K562 (cell line): ENCODE data around the gene JPH2. TPM values are rescaled to one million over a fixed set of nuclear protein-coding genes. Genes with fewer than 3 reads are reported as not detected.

ENCODE experiments used
- ATF7 ChIP-seq: fragments of 450-650 bp; IDR thresholded peaks from 2 replicates; pipeline ENCODE4 v1.7.1; 2014; ENCODE audit warnings: mild to moderate bottlenecking, moderate library complexity
- BMI1 ChIP-seq: fragments of 150-350 bp; IDR thresholded peaks from 2 replicates; pipeline ENCODE4 v1.6.1; 2014; ENCODE audit warnings: low read length
- FOSL1 ChIP-seq: fragments of 200-800 bp; sonication (Bioruptor generic); conservative IDR thresholded peaks from 2 replicates; pipeline ENCODE4 v1.6.1; 2016; ENCODE audit warnings: missing genetic modification characterization, missing compliant biosample characterization
- GABPA ChIP-seq: fragments of 200-800 bp; sonication (Bioruptor generic); conservative IDR thresholded peaks from 2 replicates; pipeline ENCODE4 v1.6.1; 2016; ENCODE audit warnings: low read depth, missing genetic modification characterization, missing compliant biosample characterization
- HLTF ChIP-seq: fragments of 450-650 bp; IDR thresholded peaks from 2 replicates; pipeline ENCODE4 v1.6.1; 2016
- ILF3 ChIP-seq: fragments of 450-650 bp; IDR thresholded peaks from 2 replicates; pipeline ENCODE4 v1.6.1; 2018; ENCODE audit warnings: antibody characterized with exemption, mild to moderate bottlenecking, moderate library complexity, borderline replicate concordance
- SMARCC2 ChIP-seq: fragments of 450-650 bp; IDR thresholded peaks from 2 replicates; pipeline ENCODE4 v1.6.1; 2017; ENCODE audit warnings: antibody characterized with exemption, moderate library complexity, mild to moderate bottlenecking, low read depth
- TCF3 ChIP-seq: sonication (generic); formaldehyde crosslinking; IDR thresholded peaks from 2 replicates; pipeline ENCODE4 v1.4.0; 2020; ENCODE audit warnings: mild to moderate bottlenecking, missing genetic modification reagents
- TCFL5 ChIP-seq: fragments of 250-450 bp; sonication (Bioruptor Pico); conservative IDR thresholded peaks from 2 replicates; pipeline ENCODE4 v1.6.1; 2021; ENCODE audit warnings: mild to moderate bottlenecking, moderate library complexity, matching md5 sums
- VEZF1 ChIP-seq: fragments of 200-800 bp; sonication (Bioruptor generic); IDR thresholded peaks from 2 replicates; pipeline ENCODE4 v1.6.1; 2017; ENCODE audit warnings: missing genetic modification characterization, missing compliant biosample characterization
- ZNF174 ChIP-seq: fragments of 250-450 bp; sonication (Bioruptor Pico); IDR thresholded peaks from 2 replicates; pipeline ENCODE4 v1.4.0; 2020; ENCODE audit warnings: mild to moderate bottlenecking
- ZNF436 ChIP-seq: fragments of 250-450, 450-650 bp; sonication (Bioruptor Pico); formaldehyde crosslinking; IDR thresholded peaks from 2 replicates; pipeline ENCODE4 v1.7.0; 2020; ENCODE audit warnings: mild to moderate bottlenecking
- polyA plus RNA-seq, 8 experiments: library from polyadenylated mRNA; depleted of rRNA in 4 of 8; stranded (reverse) in 5 of 8; unstranded in 3 of 8; fragments of >200 nt; fragmentation: Nextera tagmentation in 2 of 8; fragmentation: Illumina TruSeq in 1 of 8; extraction: Ambion mirVana in 2 of 8; extraction: Trizol in 1 of 8; gene quantifications; 2 replicates each; pipeline versions ENCODE4 v1.2.1 to v1.2.3, GENCODE V29; 2011 to 2014; ENCODE audit warnings: inconsistent platforms in 1 of 8, missing spikeins in 1 of 8
- total RNA-seq, 7 experiments: library from RNA; depleted of rRNA in 6 of 7; stranded (reverse); fragments of >200 nt in 6 of 7; fragmentation: Illumina TruSeq in 2 of 7; extraction: Trizol in 2 of 7; gene quantifications; 2 replicates each; pipeline versions ENCODE4 v1.2.1 to v1.2.3, GENCODE V29; 2011 to 2021; ENCODE audit warnings: low replicate concordance in 1 of 7
- TF ChIP-seq, protein P1 (sequence below): fragments of 450-650 bp; IDR thresholded peaks from 2 replicates; pipeline ENCODE4 v1.6.1; 2017; ENCODE audit warnings: antibody characterized with exemption
- TF ChIP-seq, protein P2 (sequence below), 2 experiments: IDR thresholded peaks; 2 replicates each; pipeline ENCODE4 v1.6.1; 2011; ENCODE audit warnings: borderline replicate concordance in 1 of 2, control low read depth in 1 of 2, low read depth in 1 of 2, low read length in 1 of 2, mild to moderate bottlenecking in 1 of 2, mixed read lengths in 1 of 2, moderate library complexity in 1 of 2; ENCODE audit not compliant: insufficient read depth in 1 of 2, insufficient read length in 1 of 2, poor library complexity in 1 of 2, severe bottlenecking in 1 of 2; ENCODE audit errors: extremely low read depth in 1 of 2
- TF ChIP-seq, protein P3 (sequence below): fragments of 450-650 bp; formaldehyde crosslinking; IDR thresholded peaks from 2 replicates; pipeline ENCODE4 v1.4.0; 2022; ENCODE audit warnings: missing genetic modification characterization
- TF ChIP-seq, protein P4 (sequence below): IDR thresholded peaks from 2 replicates; pipeline ENCODE4 v1.6.1; 2014; ENCODE audit warnings: antibody characterized with exemption
- TF ChIP-seq, protein P5 (sequence below), 2 experiments: fragments of 200-800 bp in 1 of 2; sonication (Bioruptor generic) in 1 of 2; sonication (generic) in 1 of 2; formaldehyde crosslinking in 1 of 2; IDR thresholded peaks in 1 of 2; conservative IDR thresholded peaks in 1 of 2; 2 replicates each; pipeline versions ENCODE4 v1.5.0 to v1.6.1; 2016 to 2020; ENCODE audit warnings: missing compliant biosample characterization in 1 of 2, missing genetic modification characterization in 1 of 2, missing genetic modification reagents in 1 of 2

Gene JPH2
- total and polyA plus RNA-seq, 9 of the 15 experiments (the other 6 are each of a cell fraction or from before 2014, with no cell fraction given): not detected

- TF ChIP-seq, protein P1, sequence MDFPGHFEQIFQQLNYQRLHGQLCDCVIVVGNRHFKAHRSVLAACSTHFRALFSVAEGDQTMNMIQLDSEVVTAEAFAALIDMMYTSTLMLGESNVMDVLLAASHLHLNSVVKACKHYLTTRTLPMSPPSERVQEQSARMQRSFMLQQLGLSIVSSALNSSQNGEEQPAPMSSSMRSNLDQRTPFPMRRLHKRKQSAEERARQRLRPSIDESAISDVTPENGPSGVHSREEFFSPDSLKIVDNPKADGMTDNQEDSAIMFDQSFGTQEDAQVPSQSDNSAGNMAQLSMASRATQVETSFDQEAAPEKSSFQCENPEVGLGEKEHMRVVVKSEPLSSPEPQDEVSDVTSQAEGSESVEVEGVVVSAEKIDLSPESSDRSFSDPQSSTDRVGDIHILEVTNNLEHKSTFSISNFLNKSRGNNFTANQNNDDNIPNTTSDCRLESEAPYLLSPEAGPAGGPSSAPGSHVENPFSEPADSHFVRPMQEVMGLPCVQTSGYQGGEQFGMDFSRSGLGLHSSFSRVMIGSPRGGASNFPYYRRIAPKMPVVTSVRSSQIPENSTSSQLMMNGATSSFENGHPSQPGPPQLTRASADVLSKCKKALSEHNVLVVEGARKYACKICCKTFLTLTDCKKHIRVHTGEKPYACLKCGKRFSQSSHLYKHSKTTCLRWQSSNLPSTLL: no peak
- TF ChIP-seq ILF3 (no peak; the same call in 1 of the 2 replicates), HLTF (0 out of 2 replicates have a peak, but pooled peaks have one; percentile 70), ZNF436 (no peak), ZNF174 (CRISPR knock-in tag) (no peak), VEZF1 (CRISPR knock-in tag) (no peak), GABPA (tag) (no peak), BMI1 (no peak), TCFL5 (CRISPR knock-in tag) (no peak), FOSL1 (tag) (peak; percentile 48; the same call in 1 of the 2 replicates), TCF3 (CRISPR knock-in tag) (no peak), SMARCC2 (no peak), ATF7 (0 out of 2 replicates have a peak, but pooled peaks have one; percentile 43)
- TF ChIP-seq, protein P2, sequence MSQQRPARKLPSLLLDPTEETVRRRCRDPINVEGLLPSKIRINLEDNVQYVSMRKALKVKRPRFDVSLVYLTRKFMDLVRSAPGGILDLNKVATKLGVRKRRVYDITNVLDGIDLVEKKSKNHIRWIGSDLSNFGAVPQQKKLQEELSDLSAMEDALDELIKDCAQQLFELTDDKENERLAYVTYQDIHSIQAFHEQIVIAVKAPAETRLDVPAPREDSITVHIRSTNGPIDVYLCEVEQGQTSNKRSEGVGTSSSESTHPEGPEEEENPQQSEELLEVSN (IDR thresholded peaks at IDR 0.05; ENCODE audit: borderline replicate concordance in 1 of 2, extremely low read depth in 1 of 2, insufficient read depth in 1 of 2, insufficient read length in 1 of 2, low read depth in 1 of 2, low read length in 1 of 2, poor library complexity in 1 of 2, severe bottlenecking in 1 of 2): peak in 1 of 2 experiments; percentile 28
- TF ChIP-seq, protein P3, sequence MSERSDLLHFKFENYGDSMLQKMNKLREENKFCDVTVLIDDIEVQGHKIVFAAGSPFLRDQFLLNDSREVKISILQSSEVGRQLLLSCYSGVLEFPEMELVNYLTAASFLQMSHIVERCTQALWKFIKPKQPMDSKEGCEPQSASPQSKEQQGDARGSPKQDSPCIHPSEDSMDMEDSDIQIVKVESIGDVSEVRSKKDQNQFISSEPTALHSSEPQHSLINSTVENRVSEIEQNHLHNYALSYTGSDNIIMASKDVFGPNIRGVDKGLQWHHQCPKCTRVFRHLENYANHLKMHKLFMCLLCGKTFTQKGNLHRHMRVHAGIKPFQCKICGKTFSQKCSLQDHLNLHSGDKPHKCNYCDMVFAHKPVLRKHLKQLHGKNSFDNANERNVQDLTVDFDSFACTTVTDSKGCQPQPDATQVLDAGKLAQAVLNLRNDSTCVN (CRISPR knock-in tag): 0 out of 2 replicates have a peak, but pooled peaks have one; percentile 28
- TF ChIP-seq, protein P4, sequence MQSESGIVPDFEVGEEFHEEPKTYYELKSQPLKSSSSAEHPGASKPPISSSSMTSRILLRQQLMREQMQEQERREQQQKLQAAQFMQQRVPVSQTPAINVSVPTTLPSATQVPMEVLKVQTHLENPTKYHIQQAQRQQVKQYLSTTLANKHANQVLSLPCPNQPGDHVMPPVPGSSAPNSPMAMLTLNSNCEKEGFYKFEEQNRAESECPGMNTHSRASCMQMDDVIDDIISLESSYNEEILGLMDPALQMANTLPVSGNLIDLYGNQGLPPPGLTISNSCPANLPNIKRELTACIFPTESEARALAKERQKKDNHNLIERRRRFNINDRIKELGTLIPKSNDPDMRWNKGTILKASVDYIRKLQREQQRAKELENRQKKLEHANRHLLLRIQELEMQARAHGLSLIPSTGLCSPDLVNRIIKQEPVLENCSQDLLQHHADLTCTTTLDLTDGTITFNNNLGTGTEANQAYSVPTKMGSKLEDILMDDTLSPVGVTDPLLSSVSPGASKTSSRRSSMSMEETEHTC: no peak
- TF ChIP-seq, protein P5, sequence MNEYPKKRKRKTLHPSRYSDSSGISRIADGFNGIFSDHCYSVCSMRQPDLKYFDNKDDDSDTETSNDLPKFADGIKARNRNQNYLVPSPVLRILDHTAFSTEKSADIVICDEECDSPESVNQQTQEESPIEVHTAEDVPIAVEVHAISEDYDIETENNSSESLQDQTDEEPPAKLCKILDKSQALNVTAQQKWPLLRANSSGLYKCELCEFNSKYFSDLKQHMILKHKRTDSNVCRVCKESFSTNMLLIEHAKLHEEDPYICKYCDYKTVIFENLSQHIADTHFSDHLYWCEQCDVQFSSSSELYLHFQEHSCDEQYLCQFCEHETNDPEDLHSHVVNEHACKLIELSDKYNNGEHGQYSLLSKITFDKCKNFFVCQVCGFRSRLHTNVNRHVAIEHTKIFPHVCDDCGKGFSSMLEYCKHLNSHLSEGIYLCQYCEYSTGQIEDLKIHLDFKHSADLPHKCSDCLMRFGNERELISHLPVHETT (CRISPR knock-in tag; conservative IDR thresholded peaks at IDR 0.05 in 1 of 2, IDR thresholded peaks at IDR 0.05 in 1 of 2): no peak
These were observed 24.4 kb upstream of the JPH2 start (continued) for GRCh38 chr20:44211177-44212039.
